ENCODE results near the gene PRR14. TPM values are rescaled to one million over a fixed set of nuclear protein-coding genes. Genes with fewer than 3 reads are reported as not detected.

The PRR14 gene
- total and polyA plus RNA-seq, 8 donors, result 9.0 to 123 (median 79.6) TPM

DNA sequence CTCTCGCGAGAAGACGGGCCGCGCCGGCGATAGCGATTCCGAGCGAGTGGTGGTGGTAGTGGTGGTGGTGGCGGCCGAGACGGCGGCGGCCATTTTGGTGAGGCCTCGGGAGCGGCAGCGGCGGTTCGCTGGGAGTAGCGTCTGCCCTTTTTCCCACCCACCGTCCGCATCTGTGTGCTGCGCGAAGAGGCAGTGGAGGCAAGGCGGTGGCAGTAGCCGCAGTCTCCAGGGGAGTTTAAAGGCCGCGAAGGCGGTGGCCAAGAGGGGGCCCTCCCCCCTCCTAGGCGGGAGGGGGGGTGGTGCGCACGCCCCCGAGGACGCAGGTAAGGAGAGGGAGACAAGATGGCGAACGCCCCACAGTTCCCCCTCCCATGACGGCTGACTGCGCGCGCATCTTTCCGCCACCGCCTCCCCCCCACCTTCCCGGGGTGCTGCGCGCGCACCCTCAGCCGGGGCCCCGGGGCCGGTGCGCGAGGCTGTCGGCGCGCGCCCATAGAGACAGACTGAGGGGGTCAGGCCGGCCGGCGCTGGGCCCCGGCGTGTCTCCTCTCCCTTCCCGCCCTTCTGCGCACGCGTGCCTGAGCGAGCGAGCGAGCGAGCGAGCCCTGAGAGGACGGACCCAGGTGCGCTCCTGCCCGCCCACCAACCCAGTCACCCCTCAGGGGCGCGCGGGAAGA is 47.5 kb downstream of the PRR14 start:
- WGBS, 5 donors, result 0 to 1% (median 0%) methylated on average over 24 to 73 of the region's 76 CpGs
- Histone ChIP-seq H3K4me1 (peaks cover 16 to 53% (median 32%) of the 10 kb centered on the region in 4 donors), H3K36me3 (peaks cover 26 to 33% (median 30%) of the 10 kb centered on the region in 4 donors), H3K4me3 (peak overlapping the region; percentile 74 to 98 (median 91)), H3K27ac (peak overlapping the region; percentile 96 to 100 (median 100)), H3K27me3 (no peaks in the 10 kb centered on the region), H3K9me3 (no peaks in the 10 kb centered on the region)
- TF ChIP-seq POLR2AphosphoS5 (IDR thresholded peaks at IDR 0.05), result peak; percentile 72 to 97 (median 95)
- TF ChIP-seq POLR2A (IDR thresholded peaks at IDR 0.05), result peak in 1 of 4 donors; percentile 51
- no peak for TF ChIP-seq EP300 (IDR thresholded peaks at IDR 0.05)
- TF ChIP-seq, protein P1, sequence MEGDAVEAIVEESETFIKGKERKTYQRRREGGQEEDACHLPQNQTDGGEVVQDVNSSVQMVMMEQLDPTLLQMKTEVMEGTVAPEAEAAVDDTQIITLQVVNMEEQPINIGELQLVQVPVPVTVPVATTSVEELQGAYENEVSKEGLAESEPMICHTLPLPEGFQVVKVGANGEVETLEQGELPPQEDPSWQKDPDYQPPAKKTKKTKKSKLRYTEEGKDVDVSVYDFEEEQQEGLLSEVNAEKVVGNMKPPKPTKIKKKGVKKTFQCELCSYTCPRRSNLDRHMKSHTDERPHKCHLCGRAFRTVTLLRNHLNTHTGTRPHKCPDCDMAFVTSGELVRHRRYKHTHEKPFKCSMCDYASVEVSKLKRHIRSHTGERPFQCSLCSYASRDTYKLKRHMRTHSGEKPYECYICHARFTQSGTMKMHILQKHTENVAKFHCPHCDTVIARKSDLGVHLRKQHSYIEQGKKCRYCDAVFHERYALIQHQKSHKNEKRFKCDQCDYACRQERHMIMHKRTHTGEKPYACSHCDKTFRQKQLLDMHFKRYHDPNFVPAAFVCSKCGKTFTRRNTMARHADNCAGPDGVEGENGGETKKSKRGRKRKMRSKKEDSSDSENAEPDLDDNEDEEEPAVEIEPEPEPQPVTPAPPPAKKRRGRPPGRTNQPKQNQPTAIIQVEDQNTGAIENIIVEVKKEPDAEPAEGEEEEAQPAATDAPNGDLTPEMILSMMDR (IDR thresholded peaks at IDR 0.05), result no peak
- intact Hi-C loops (cut with DNase I; ENCODE audit: low total_unique reads), result no loop called here
- DNase-seq, result peak; percentile 99

GRCh38 chr16:30698816-30699614 is 48.3 kb downstream of the PRR14 start, which contains the start of gene SRCAP:
Gene SRCAP, plus strand, starts transcription at chr16:30699171. Its CDS starts 1,654 bp downstream, at chr16:30700825.
- DNase-seq, result peak; percentile 87 to 93
- peaks cover 34 to 40% (median 37%) of the 10 kb centered on the region in 4 donors for H3K36me3 ChIP-seq
- intact Hi-C loops (cut with DNase I; ENCODE audit: low total_unique reads), result no loop called here
- peak within 1 kb of the TSS; percentile 96 to 100 (median 100) for H3K27ac ChIP-seq
- H3K4me3 ChIP-seq, result peak within 1 kb of the TSS; percentile 74 to 98 (median 91)
- peaks cover 16 to 46% (median 30%) of the 10 kb centered on the region in 4 donors for H3K4me1 ChIP-seq
- H3K9me3 ChIP-seq, result no peaks in the 10 kb centered on the region
- TF ChIP-seq EP300 (IDR thresholded peaks at IDR 0.05) (no peak), POLR2A (IDR thresholded peaks at IDR 0.05) (no peak), POLR2AphosphoS5 (IDR thresholded peaks at IDR 0.05) (peak in 1 of 3 donors; percentile 12)
- WGBS, 5 donors, result 1% methylated on average over 24 to 57 of the region's 57 CpGs
- H3K27me3 ChIP-seq, result no peaks in the 10 kb centered on the region

DNA sequence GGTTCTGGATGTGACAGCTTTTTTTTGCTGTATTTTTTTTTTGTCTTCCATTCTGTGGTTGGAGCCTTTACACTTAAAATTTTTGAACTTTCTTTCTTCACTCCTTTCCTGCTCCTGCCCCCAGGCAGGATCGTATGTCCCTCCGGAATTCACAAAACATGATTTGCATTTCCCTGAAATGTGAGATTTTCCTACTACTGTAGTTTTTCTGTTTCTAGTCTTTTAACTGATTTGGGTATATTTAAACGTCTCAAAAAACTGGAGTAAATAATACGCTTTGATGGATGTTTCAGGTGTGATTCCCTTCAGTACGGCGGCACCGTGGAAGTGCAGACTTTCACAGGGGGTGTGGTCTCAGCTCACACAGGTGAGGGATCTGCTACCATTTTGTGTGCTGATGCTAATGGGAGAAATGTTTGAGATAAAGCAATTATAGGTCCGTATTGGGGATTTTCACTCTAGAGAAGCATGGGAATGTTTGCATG is 48.9 kb downstream of the PRR14 start:
- Histone ChIP-seq H3K27me3 (no peaks in the 10 kb centered on the region), H3K27ac (peak overlapping the region; percentile 96 to 100 (median 100)), H3K4me3 (peak overlapping the region; percentile 74 to 98 (median 91)), H3K9me3 (no peaks in the 10 kb centered on the region), H3K4me1 (peaks cover 16 to 40% (median 29%) of the 10 kb centered on the region in 4 donors), H3K36me3 (peaks cover 40 to 47% (median 43%) of the 10 kb centered on the region in 4 donors)
- intact Hi-C loops (cut with DNase I; ENCODE audit: low total_unique reads), result no loop called here
- TF ChIP-seq POLR2A (IDR thresholded peaks at IDR 0.05) (no peak), EP300 (IDR thresholded peaks at IDR 0.05) (no peak), POLR2AphosphoS5 (IDR thresholded peaks at IDR 0.05) (no peak)
- TF ChIP-seq, protein P1 (IDR thresholded peaks at IDR 0.05), result no peak
- 22 to 39% (median 23%) methylated on average over 8 of the region's 8 CpGs for WGBS, 5 donors
- DNase-seq, result no peak

GRCh38 chr16:30700491-30700890 is 49.7 kb downstream of the PRR14 start:
- Histone ChIP-seq H3K9me3 (no peaks in the 10 kb centered on the region), H3K36me3 (peaks cover 48 to 55% (median 52%) of the 10 kb centered on the region in 4 donors), H3K27ac (peak overlapping the region in 4 of 5 donors; percentile 10 to 100 (median 40)), H3K4me1 (peaks cover 16 to 40% (median 29%) of the 10 kb centered on the region in 4 donors), H3K4me3 (no peak overlapping the region), H3K27me3 (no peaks in the 10 kb centered on the region)
- 32 to 59% (median 40%) methylated on average over 8 to 9 of the region's 9 CpGs for WGBS, 5 donors
- no peak for TF ChIP-seq EP300 (IDR thresholded peaks at IDR 0.05)
- TF ChIP-seq POLR2AphosphoS5 (IDR thresholded peaks at IDR 0.05), result no peak
- no peak for TF ChIP-seq POLR2A (IDR thresholded peaks at IDR 0.05)
- TF ChIP-seq, protein P1 (IDR thresholded peaks at IDR 0.05), result no peak
- intact Hi-C loops (cut with DNase I; ENCODE audit: low total_unique reads), result no loop called here
- DNase-seq, result peak in 1 of 2 donors; percentile 25
